Posterior cingulate gyrus (tissue), 11 donors: ENCODE results near the gene TMEM198.

Source experiments
- DNase-seq, 10 donors: peaks; one replicate each; pipeline versions ENCODE4 v3.0.0 to v3.0.0-alpha.2; 2020 to 2021; ENCODE audit warnings: mixed read lengths in 3 of 10
- intact Hi-C: fragments of 100-400 bp; cut with DNase I; formaldehyde crosslinking; loops from one replicate; pipeline ENCODE4 v1.15.1; 2023

Gene TMEM198

GRCh38 chr2:219523031-219523671 is 20.7 kb upstream of the TMEM198 start:
- intact Hi-C loops, result loop anchor here (5.0 kb wide), 1 partner anchor 41 kb away; no protein-coding TSS in a partner anchor
- peak in 1 of 10 donors; percentile 51 for DNase-seq

GRCh38 chr2:219524817-219525216 is 19.0 kb upstream of the TMEM198 start:
- intact Hi-C loops, result loop anchor here (5.0 kb wide), 1 partner anchor 43 kb away; no protein-coding TSS in a partner anchor
- DNase-seq, result no peak

- intact Hi-C loops, result no loop called here
- peak in 1 of 10 donors; percentile 35 for DNase-seq
These were observed 18.1 kb upstream of the TMEM198 start for GRCh38 chr2:219525533-219526232.

GRCh38 chr2:219526320-219527075 is 17.3 kb upstream of the TMEM198 start:
- intact Hi-C loops, result no loop called here
- DNase-seq, result peak in 1 of 10 donors; percentile 25

GRCh38 chr2:219527076-219527394 is 16.8 kb upstream of the TMEM198 start:
- DNase-seq, result peak in 2 of 10 donors; percentile 74 to 76
- intact Hi-C loops, result no loop called here

GRCh38 chr2:219527472-219527871 is 16.4 kb upstream of the TMEM198 start:
- intact Hi-C loops, result no loop called here

GRCh38 chr2:219530048-219530963 is 13.5 kb upstream of the TMEM198 start:
- DNase-seq, result peak; percentile 78 to 99 (median 90)
- intact Hi-C loops, result loop anchor here (1.0 kb wide), 5 partner anchors 21 to 127 kb away; partner anchors contain the start of gene GMPPA

More at GRCh38 chr2:219527472-219527871, 16.4 kb upstream of the TMEM198 start:
- no peak for DNase-seq

- intact Hi-C loops, result no loop called here
These were observed 12.0 kb upstream of the TMEM198 start for GRCh38 chr2:219531639-219532377.

GRCh38 chr2:219532378-219532649 is 11.5 kb upstream of the TMEM198 start:
- peak in 2 of 10 donors; percentile 77 to 88 for DNase-seq
- intact Hi-C loops, result no loop called here

More at GRCh38 chr2:219531639-219532377, 12.0 kb upstream of the TMEM198 start:
- DNase-seq, result peak in 2 of 10 donors; percentile 64 to 73

- intact Hi-C loops, result no loop called here
- DNase-seq, result peak in 1 of 10 donors; percentile 26
These were observed 9.7 kb upstream of the TMEM198 start for GRCh38 chr2:219533930-219534661.

- DNase-seq, result peak in 2 of 10 donors; percentile 66 to 81
- intact Hi-C loops, result no loop called here
These were observed 7.4 kb upstream of the TMEM198 start for GRCh38 chr2:219536425-219536824.

- intact Hi-C loops, result no loop called here
- DNase-seq, result peak in 1 of 10 donors; percentile 47
These were observed 6.9 kb upstream of the TMEM198 start for GRCh38 chr2:219536967-219537366.

- peak in 1 of 10 donors; percentile 61 for DNase-seq
- intact Hi-C loops, result no loop called here
These were observed 6.0 kb upstream of the TMEM198 start for GRCh38 chr2:219537657-219538488.

- intact Hi-C loops, result no loop called here
These were observed 5.3 kb upstream of the TMEM198 start for GRCh38 chr2:219538504-219538951.

GRCh38 chr2:219538956-219539788 is 4.7 kb upstream of the TMEM198 start:
- DNase-seq, result peak in 2 of 10 donors; percentile 69 to 79
- intact Hi-C loops, result no loop called here

More at GRCh38 chr2:219538504-219538951, 5.3 kb upstream of the TMEM198 start:
- DNase-seq, result peak in 1 of 10 donors; percentile 73

- intact Hi-C loops, result loop anchor here (5.0 kb wide), 2 partner anchors 147 to 153 kb away; partner anchors contain the start of gene DNPEP
- DNase-seq, result peak in 1 of 10 donors; percentile 73
These were observed 3.7 kb upstream of the TMEM198 start for GRCh38 chr2:219539926-219540678.
